GM21825 (cell line): ENCODE measurements around the gene HGS.

Experiments used
- ATAC-seq: cut with Tn5 transposase; IDR thresholded peaks from one replicate; pipeline ENCODE4 v1.9.1; 2021; ENCODE audit warnings: mild to moderate bottlenecking, moderate library complexity; ENCODE audit not compliant: unreplicated experiment

Gene HGS

GRCh38 chr17:81740395-81740961 is 56.7 kb downstream of the HGS start:
- no peak for ATAC-seq

GRCh38 chr17:81741049-81741593 is 57.3 kb downstream of the HGS start:
- ATAC-seq: no peak

- no peak for ATAC-seq
These were observed 58.0 kb downstream of the HGS start for GRCh38 chr17:81741594-81742452.
